Heart left ventricle (tissue), 13 donors: Measurements from ENCODE around the gene ERP27.

Experiments used
- CTCF ChIP-seq, 12 donors: fragments of 200-600 bp; sonication (generic) in 4 of 12; IDR thresholded peaks; one replicate each; pipeline versions ENCODE4 v1.5.0 to v1.8.0; 2018 to 2022; ENCODE audit warnings: antibody characterized with exemption in 12 of 12, mild to moderate bottlenecking in 5 of 12
- POLR2A ChIP-seq, 2 donors: fragments of 450-650 bp; IDR thresholded peaks; one replicate each; pipeline ENCODE4 v1.6.1; 2017; ENCODE audit warnings: antibody characterized with exemption in 2 of 2, mild to moderate bottlenecking in 2 of 2, moderate library complexity in 2 of 2
- donor health status: ischemic (EF 13 %, LVEDD 7.1; RV severe dilation, severe dysfunction).
- donor health status: DM: no; HTN: yes; CAD: no.
- donor health status: DM: no; HTN: no; CAD: no.
- donor health status: ischemic (EF 25% LVEDD 6.9; RV normal size, moderate dysfunction).
- donor health status: ischemic (EF 25% LVEDD 5.7; RV mildly dilated, moderate dysfunction).
- donor health status: ischemic (EF 35%, LVEDD 5.7; RV mildly dilated, moderate dysfunction).
- donor health status: nonischemic (EF 11% LVEDD 7.7; RV severe dilation, severe dysfunction).
- donor health status: DM: yes; HTN: yes; CAD: no.
- donor health status: PGD.
- donor health status: ischemic (EF 29% LVEDD 5.4; RV normal size, mild dysfunction).
- donor health status: nonischemic (EF 23%, LVEDD 6.1; RV moderate dilation, normal function).

- TF ChIP-seq CTCF (IDR thresholded peaks at IDR 0.05), result no peak
- TF ChIP-seq POLR2A (IDR thresholded peaks at IDR 0.05), result no peak
These were observed 12.8 kb upstream of the ERP27 start for GRCh38 chr12:14950982-14951746.
